Astrocyte (in vitro differentiated cells and primary cell): ENCODE measurements around the gene MAN1C1. TPM values are rescaled to one million over a fixed set of nuclear protein-coding genes. Genes with fewer than 3 reads are reported as not detected.

Experiments used
- DNase-seq: peaks from one replicate; pipeline ENCODE4 v3.0.0-alpha.2; 2010; ENCODE audit warnings: low read depth
- FAIRE-seq: peaks from 2 replicates; lab custom pipeline; 2011; peaks lifted over from hg19 to GRCh38; lab: Jason Lieb, UNC
- H2AFZ ChIP-seq: 2 replicates; pipeline ENCODE4 v1.6.0; 2012; ENCODE audit warnings: low read depth, low read length, inconsistent platforms
- H3K27ac ChIP-seq: 2 replicates; pipeline ENCODE4 v1.5.1; 2011; ENCODE audit warnings: low read depth, low read length, inconsistent platforms
- H3K27me3 ChIP-seq: 2 replicates; pipeline ENCODE4 v1.6.0; 2011; ENCODE audit warnings: low read length, inconsistent platforms; ENCODE audit not compliant: insufficient read depth
- H3K36me3 ChIP-seq: 2 replicates; pipeline ENCODE4 v1.5.1; 2011; ENCODE audit warnings: low read length, inconsistent platforms; ENCODE audit not compliant: insufficient read depth
- H3K4me1 ChIP-seq: 2 replicates; pipeline ENCODE4 v1.5.1; 2011; ENCODE audit warnings: low read length, inconsistent platforms; ENCODE audit not compliant: insufficient read depth
- H3K4me2 ChIP-seq: 2 replicates; pipeline ENCODE4 v1.6.0; 2012; ENCODE audit warnings: low read length, inconsistent platforms
- H3K4me3 ChIP-seq: 2 replicates; pipeline ENCODE4 v1.5.1; 2011; ENCODE audit warnings: low read depth, mild to moderate bottlenecking, low read length, inconsistent platforms; ENCODE audit not compliant: insufficient read depth
- H3K79me2 ChIP-seq: 2 replicates; pipeline ENCODE4 v1.6.0; 2012; ENCODE audit warnings: mild to moderate bottlenecking, low read length, inconsistent platforms; ENCODE audit not compliant: insufficient read depth
- H3K9ac ChIP-seq: 2 replicates; pipeline ENCODE4 v1.6.0; 2012; ENCODE audit warnings: mild to moderate bottlenecking, low read length, inconsistent platforms
- H3K9me3 ChIP-seq: 2 replicates; pipeline ENCODE4 v1.5.1; 2012; ENCODE audit warnings: low read depth, mild to moderate bottlenecking, low read length, inconsistent platforms; ENCODE audit not compliant: insufficient read depth
- H4K20me1 ChIP-seq: 2 replicates; pipeline ENCODE4 v1.6.0; 2012; ENCODE audit warnings: low read length, inconsistent platforms; ENCODE audit not compliant: insufficient read depth
- H3K27ac Mint-ChIP-seq: one replicate; pipeline ENCODE4 v1.8.0; 2021; ENCODE audit warnings: mild to moderate bottlenecking, mixed read lengths; ENCODE audit not compliant: unreplicated experiment
- H3K27me3 Mint-ChIP-seq: one replicate; pipeline ENCODE4 v1.8.0; 2021; ENCODE audit warnings: low read depth, mixed read lengths; ENCODE audit not compliant: unreplicated experiment
- H3K36me3 Mint-ChIP-seq: one replicate; pipeline ENCODE4 v1.8.0; 2021; ENCODE audit warnings: low read depth, mixed read lengths; ENCODE audit not compliant: unreplicated experiment
- H3K4me1 Mint-ChIP-seq: one replicate; pipeline ENCODE4 v1.8.0; 2021; ENCODE audit warnings: low read depth, mixed read lengths; ENCODE audit not compliant: unreplicated experiment
- H3K4me3 Mint-ChIP-seq: one replicate; pipeline ENCODE4 v1.8.0; 2021; ENCODE audit warnings: mild to moderate bottlenecking, moderate library complexity, mixed read lengths; ENCODE audit not compliant: unreplicated experiment
- H3K9me3 Mint-ChIP-seq: one replicate; pipeline ENCODE4 v1.8.0; 2021; ENCODE audit warnings: mild to moderate bottlenecking, mixed read lengths; ENCODE audit not compliant: unreplicated experiment
- CTCF ChIP-seq: IDR thresholded peaks from 2 replicates; pipeline ENCODE4 v1.5.1; 2011; ENCODE audit warnings: low read depth, mild to moderate bottlenecking, inconsistent platforms, low read length, moderate library complexity; ENCODE audit not compliant: insufficient read depth
- EZH2 ChIP-seq: IDR thresholded peaks from 2 replicates; pipeline ENCODE4 v1.6.1; 2012; ENCODE audit warnings: mild to moderate bottlenecking, low read length, inconsistent platforms; ENCODE audit not compliant: insufficient read depth
- total RNA-seq: library from RNA; stranded (reverse); gene quantifications from 2 replicates; pipeline ENCODE4 v1.2.1, GENCODE V29; 2021

Gene MAN1C1
- total RNA-seq, 1 donor from 2014 or later: 0.86 TPM

GRCh38 chr1:25770541-25771220, 154.1 kb downstream of the MAN1C1 start:
- H3K27me3 ChIP-seq: no peaks in the 10 kb centered on the region
- Mint-ChIP-seq H3K9me3 (no peaks in the 10 kb centered on the region), H3K4me1 (peaks cover 31% of the 10 kb centered on the region), H3K27me3 (peaks cover 9% of the 10 kb centered on the region), H3K36me3 (no peaks in the 10 kb centered on the region), H3K4me3 (no peak overlapping the region), H3K27ac (peak overlapping the region; percentile 9)
- no peaks in the 10 kb centered on the region for H3K9me3 ChIP-seq
- H2AFZ ChIP-seq: no peak overlapping the region
- no peak overlapping the region for H3K27ac ChIP-seq
- no peak overlapping the region for H3K4me2 ChIP-seq
- H3K4me3 ChIP-seq: no peak overlapping the region
- no peaks in the 10 kb centered on the region for H3K79me2 ChIP-seq
- no peaks in the 10 kb centered on the region for H3K36me3 ChIP-seq
- DNase-seq (no peak), FAIRE-seq (no peak)
- no peak for TF ChIP-seq CTCF
- no peak for TF ChIP-seq EZH2
- H3K4me1 ChIP-seq: peaks cover 9% of the 10 kb centered on the region
- H3K9ac ChIP-seq: no peak overlapping the region
- no peaks in the 10 kb centered on the region for H4K20me1 ChIP-seq

GRCh38 chr1:25771221-25772114, 154.9 kb downstream of the MAN1C1 start:
- Mint-ChIP-seq H3K27ac (peak overlapping the region; percentile 9), H3K36me3 (no peaks in the 10 kb centered on the region), H3K27me3 (peaks cover 9% of the 10 kb centered on the region), H3K4me3 (peak overlapping the region; percentile 8), H3K4me1 (peaks cover 28% of the 10 kb centered on the region), H3K9me3 (no peaks in the 10 kb centered on the region)
- no peak overlapping the region for H3K27ac ChIP-seq
- DNase-seq: peak; percentile 36
- H3K4me3 ChIP-seq: no peak overlapping the region
- H3K27me3 ChIP-seq: no peaks in the 10 kb centered on the region
- H4K20me1 ChIP-seq: no peaks in the 10 kb centered on the region
- H3K36me3 ChIP-seq: no peaks in the 10 kb centered on the region
- peak overlapping the region; percentile 23 for H3K9ac ChIP-seq
- no peaks in the 10 kb centered on the region for H3K9me3 ChIP-seq
- FAIRE-seq: no peak
- TF ChIP-seq CTCF: no peak
- peaks cover 9% of the 10 kb centered on the region for H3K4me1 ChIP-seq
- H3K4me2 ChIP-seq: peak overlapping the region; percentile 36
- H2AFZ ChIP-seq: peak overlapping the region; percentile 57
- no peaks in the 10 kb centered on the region for H3K79me2 ChIP-seq
